ENCODE measurements around the gene RPP38. TPM values are rescaled to one million over a fixed set of nuclear protein-coding genes. Genes with fewer than 3 reads are reported as not detected.
A peak's percentile ranks its signal among the peaks of the same experiment; 100 is the strongest.

RPP38 gene
- total and polyA plus RNA-seq, 4 experiments from 2014 or later = 19.8 to 34.6 (median 27.5) TPM

- H3K4me3 Mint-ChIP-seq = peak overlapping the region in 3 of 8 donors; percentile 11 to 48 (median 45)
- no peaks in the 10 kb centered on the region for H3K27me3 Mint-ChIP-seq
- peaks cover 47% of the 10 kb centered on the region for H3K36me3 ChIP-seq (ENCODE audit: insufficient read depth, low read length)
- ChIA-PET CTCF (ENCODE audit: partially characterized antibody) (interaction anchor here (0.6 to 4.2 kb wide), 15 partner anchors 8 to 601 kb away, joined by 3 to 34 read pairs (median 4); partner anchors contain the start of genes CDNF, DCLRE1C and RPP38), POLR2A (ENCODE audit: partially characterized antibody) (interaction anchor here (1.5 kb wide), 1 partner anchor 9 kb away, joined by 5 read pairs; the partner anchor contains the start of gene RPP38)
- H3K4me1 Mint-ChIP-seq = peaks cover 4 to 9% (median 7%) of the 10 kb centered on the region in 4 donors
- H3K9me3 ChIP-seq (ENCODE audit: control insufficient read depth in 1 of 2, low read length in 2 of 2) = no peaks in the 10 kb centered on the region
- H3K27ac Mint-ChIP-seq = peak overlapping the region; percentile 72 to 85 (median 76)
- no peak overlapping the region for H3K27ac ChIP-seq (ENCODE audit: low read depth, low read length)
- H3K9me3 Mint-ChIP-seq = no peaks in the 10 kb centered on the region
- H3K36me3 Mint-ChIP-seq = peaks cover 27 to 71% of the 10 kb centered on the region in 2 donors
- H3K27me3 ChIP-seq (ENCODE audit: insufficient read depth, low read length) = no peaks in the 10 kb centered on the region
- peaks cover 4% of the 10 kb centered on the region for H3K4me1 ChIP-seq (ENCODE audit: insufficient read depth, low read length)
- no peak overlapping the region for H3K4me3 ChIP-seq (ENCODE audit: low read length in 2 of 2)
- peak; percentile 55 to 68 (median 62) for DNase-seq
- intact Hi-C loops (cut with micrococcal nuclease) = loop anchor here (1.0 to 10.0 kb wide), 5 partner anchors 115 to 1522 kb away; partner anchors contain the start of genes FAM171A1 and PRPF18
Observed at GRCh38 chr10:15106352-15107013, 9.3 kb downstream of the RPP38 start.

- no peak overlapping the region for H3K4me3 Mint-ChIP-seq
- Histone ChIP-seq H3K27ac (ENCODE audit: low read depth, low read length) (no peak overlapping the region), H3K4me1 (ENCODE audit: insufficient read depth, low read length) (no peaks in the 10 kb centered on the region), H3K4me3 (ENCODE audit: low read length in 2 of 2) (no peak overlapping the region), H3K9me3 (ENCODE audit: control insufficient read depth in 1 of 2, low read length in 2 of 2) (no peaks in the 10 kb centered on the region), H3K36me3 (ENCODE audit: insufficient read depth, low read length) (peaks cover 23% of the 10 kb centered on the region), H3K27me3 (ENCODE audit: insufficient read depth, low read length) (no peaks in the 10 kb centered on the region)
- peaks cover 0 to 4% (median 2%) of the 10 kb centered on the region in 4 donors for H3K4me1 Mint-ChIP-seq
- peak overlapping the region in 3 of 7 donors; percentile 29 to 90 (median 80) for H3K27ac Mint-ChIP-seq
- no peaks in the 10 kb centered on the region for H3K27me3 Mint-ChIP-seq
- no peak for DNase-seq
- H3K36me3 Mint-ChIP-seq = peaks cover 26 to 44% of the 10 kb centered on the region in 2 donors
- POLR2A ChIA-PET (ENCODE audit: partially characterized antibody) = interaction anchor here (1.5 kb wide), 1 partner anchor 11 kb away, joined by 3 read pairs; no protein-coding TSS in a partner anchor
- intact Hi-C loops (cut with micrococcal nuclease) = no loop called here
- CTCF ChIA-PET (ENCODE audit: partially characterized antibody) = no interaction called here
- H3K9me3 Mint-ChIP-seq = no peaks in the 10 kb centered on the region
Observed at GRCh38 chr10:15112657-15113056, 15.5 kb downstream of the RPP38 start.

- peak overlapping the region in 1 of 7 donors; percentile 68 for H3K27ac Mint-ChIP-seq
- H3K4me3 Mint-ChIP-seq = no peak overlapping the region
- no peaks in the 10 kb centered on the region for H3K27me3 ChIP-seq (ENCODE audit: insufficient read depth, low read length)
- peaks cover 18 to 38% of the 10 kb centered on the region in 2 donors for H3K36me3 Mint-ChIP-seq
- POLR2A ChIA-PET (ENCODE audit: partially characterized antibody) = interaction anchor here (1.5 kb wide), 1 partner anchor 12 kb away, joined by 3 read pairs; no protein-coding TSS in a partner anchor
- H3K36me3 ChIP-seq (ENCODE audit: insufficient read depth, low read length) = peaks cover 25% of the 10 kb centered on the region
- H3K4me1 ChIP-seq (ENCODE audit: insufficient read depth, low read length) = no peaks in the 10 kb centered on the region
- H3K4me3 ChIP-seq (ENCODE audit: low read length in 2 of 2) = no peak overlapping the region
- no peak overlapping the region for H3K27ac ChIP-seq (ENCODE audit: low read depth, low read length)
- H3K27me3 Mint-ChIP-seq = no peaks in the 10 kb centered on the region
- no peaks in the 10 kb centered on the region for H3K9me3 ChIP-seq (ENCODE audit: control insufficient read depth in 1 of 2, low read length in 2 of 2)
- H3K9me3 Mint-ChIP-seq = no peaks in the 10 kb centered on the region
- CTCF ChIA-PET (ENCODE audit: partially characterized antibody) = interaction anchor here (0.7 to 1.2 kb wide), 3 partner anchors 9 to 98 kb away, joined by 3 to 4 read pairs (median 3); no protein-coding TSS in a partner anchor
- peaks cover 0 to 4% (median under 1%) of the 10 kb centered on the region in 4 donors for H3K4me1 Mint-ChIP-seq
- intact Hi-C loops (cut with micrococcal nuclease) = no loop called here
- no peak for DNase-seq
Observed at GRCh38 chr10:15113766-15114165, 16.6 kb downstream of the RPP38 start.

GRCh38 chr10:15116225-15116624, 19.1 kb downstream of the RPP38 start:
- Histone ChIP-seq H3K36me3 (ENCODE audit: insufficient read depth, low read length) (peaks cover 29% of the 10 kb centered on the region), H3K27me3 (ENCODE audit: insufficient read depth, low read length) (no peaks in the 10 kb centered on the region), H3K4me1 (ENCODE audit: insufficient read depth, low read length) (no peaks in the 10 kb centered on the region), H3K4me3 (ENCODE audit: low read length in 2 of 2) (no peak overlapping the region), H3K27ac (ENCODE audit: low read depth, low read length) (no peak overlapping the region), H3K9me3 (ENCODE audit: control insufficient read depth in 1 of 2, low read length in 2 of 2) (no peaks in the 10 kb centered on the region)
- Mint-ChIP-seq H3K27ac (no peak overlapping the region), H3K36me3 (peaks cover 14 to 34% of the 10 kb centered on the region in 2 donors), H3K4me3 (no peak overlapping the region), H3K27me3 (no peaks in the 10 kb centered on the region), H3K9me3 (no peaks in the 10 kb centered on the region), H3K4me1 (peaks cover 0 to 4% (median 3%) of the 10 kb centered on the region in 4 donors)
- ChIA-PET POLR2A (ENCODE audit: partially characterized antibody) (interaction anchor here (0.6 kb wide), 1 partner anchor 132 kb away, joined by 3 read pairs; no protein-coding TSS in a partner anchor), CTCF (ENCODE audit: partially characterized antibody) (no interaction called here)
- intact Hi-C loops (cut with micrococcal nuclease) = no loop called here
- DNase-seq = no peak

GRCh38 chr10:15118615-15119014, 21.5 kb downstream of the RPP38 start:
- Mint-ChIP-seq H3K9me3 (no peaks in the 10 kb centered on the region), H3K4me3 (no peak overlapping the region), H3K27ac (peak overlapping the region in 1 of 7 donors; percentile 38), H3K27me3 (no peaks in the 10 kb centered on the region), H3K4me1 (peaks cover 2 to 13% (median 9%) of the 10 kb centered on the region in 4 donors), H3K36me3 (peaks cover 10 to 35% of the 10 kb centered on the region in 2 donors)
- intact Hi-C loops (cut with micrococcal nuclease) = no loop called here
- Histone ChIP-seq H3K27ac (ENCODE audit: low read depth, low read length) (no peak overlapping the region), H3K4me1 (ENCODE audit: insufficient read depth, low read length) (no peaks in the 10 kb centered on the region), H3K36me3 (ENCODE audit: insufficient read depth, low read length) (peaks cover 24% of the 10 kb centered on the region), H3K9me3 (ENCODE audit: control insufficient read depth in 1 of 2, low read length in 2 of 2) (no peaks in the 10 kb centered on the region), H3K4me3 (ENCODE audit: low read length in 2 of 2) (no peak overlapping the region), H3K27me3 (ENCODE audit: insufficient read depth, low read length) (no peaks in the 10 kb centered on the region)
- ChIA-PET CTCF (ENCODE audit: partially characterized antibody) (interaction anchor here (0.9 kb wide), 1 partner anchor 21 kb away, joined by 3 read pairs; no protein-coding TSS in a partner anchor), POLR2A (ENCODE audit: partially characterized antibody) (no interaction called here)
- no peak for DNase-seq

- Histone ChIP-seq H3K4me3 (ENCODE audit: low read length in 2 of 2) (no peak overlapping the region), H3K36me3 (ENCODE audit: insufficient read depth, low read length) (peaks cover 27% of the 10 kb centered on the region), H3K27me3 (ENCODE audit: insufficient read depth, low read length) (no peaks in the 10 kb centered on the region), H3K27ac (ENCODE audit: low read depth, low read length) (no peak overlapping the region), H3K9me3 (ENCODE audit: control insufficient read depth in 1 of 2, low read length in 2 of 2) (no peaks in the 10 kb centered on the region), H3K4me1 (ENCODE audit: insufficient read depth, low read length) (no peaks in the 10 kb centered on the region)
- Mint-ChIP-seq H3K36me3 (peaks cover 17 to 45% of the 10 kb centered on the region in 2 donors), H3K9me3 (no peaks in the 10 kb centered on the region), H3K4me1 (peaks cover 6 to 29% (median 12%) of the 10 kb centered on the region in 4 donors), H3K27ac (no peak overlapping the region), H3K27me3 (no peaks in the 10 kb centered on the region), H3K4me3 (no peak overlapping the region)
- intact Hi-C loops (cut with micrococcal nuclease) = no loop called here
- CTCF ChIA-PET (ENCODE audit: partially characterized antibody) = no interaction called here
- DNase-seq = no peak
- POLR2A ChIA-PET (ENCODE audit: partially characterized antibody) = no interaction called here
Observed at GRCh38 chr10:15120523-15120922, 23.4 kb downstream of the RPP38 start.

- POLR2A ChIA-PET (ENCODE audit: partially characterized antibody) = no interaction called here
- intact Hi-C loops (cut with micrococcal nuclease) = no loop called here
- Mint-ChIP-seq H3K4me1 (peaks cover 4 to 29% (median 12%) of the 10 kb centered on the region in 4 donors), H3K36me3 (peaks cover 22 to 49% of the 10 kb centered on the region in 2 donors), H3K27ac (peak overlapping the region in 1 of 7 donors; percentile 61), H3K27me3 (no peaks in the 10 kb centered on the region), H3K4me3 (no peak overlapping the region), H3K9me3 (no peaks in the 10 kb centered on the region)
- no peaks in the 10 kb centered on the region for H3K27me3 ChIP-seq (ENCODE audit: insufficient read depth, low read length)
- CTCF ChIA-PET (ENCODE audit: partially characterized antibody) = interaction anchor here (0.8 to 6.0 kb wide), 2 partner anchors 16 to 50 kb away, joined by 3 to 34 read pairs; no protein-coding TSS in a partner anchor
- peaks cover 27% of the 10 kb centered on the region for H3K36me3 ChIP-seq (ENCODE audit: insufficient read depth, low read length)
- no peak for DNase-seq
- H3K9me3 ChIP-seq (ENCODE audit: control insufficient read depth in 1 of 2, low read length in 2 of 2) = no peaks in the 10 kb centered on the region
- H3K4me1 ChIP-seq (ENCODE audit: insufficient read depth, low read length) = no peaks in the 10 kb centered on the region
- no peak overlapping the region for H3K4me3 ChIP-seq (ENCODE audit: low read length in 2 of 2)
- H3K27ac ChIP-seq (ENCODE audit: low read depth, low read length) = no peak overlapping the region
Observed at GRCh38 chr10:15121707-15122106, 24.6 kb downstream of the RPP38 start.

Measured in CD4-positive, alpha-beta memory T cell (primary cell).